Stimulated activated CD4-positive, alpha-beta T cell treated with anti-CD3 and anti-CD28 coated beads, TNF-alpha, amount 100 ng/mL, for 48 hours (primary cell): ENCODE results near the gene PLEKHM1.

Experiments
- DNase-seq, 3 donors: peaks; one replicate each; pipeline ENCODE4 v3.0.0-alpha.2; 2020; ENCODE audit warnings: low read depth in 3 of 3

Gene PLEKHM1

GRCh38 chr17:45398800-45399199 lies 91.7 kb downstream of the PLEKHM1 start:
- no peak for DNase-seq

GRCh38 chr17:45397796-45398195 lies 92.7 kb downstream of the PLEKHM1 start:
- no peak for DNase-seq

- DNase-seq, result no peak
These were observed 93.9 kb downstream of the PLEKHM1 start for GRCh38 chr17:45396496-45397205.

GRCh38 chr17:45395569-45396415 lies 94.7 kb downstream of the PLEKHM1 start:
- no peak for DNase-seq

- DNase-seq, result no peak
These were observed 95.5 kb downstream of the PLEKHM1 start for GRCh38 chr17:45394913-45395568.

- no peak for DNase-seq
These were observed 96.0 kb downstream of the PLEKHM1 start for GRCh38 chr17:45394564-45394912.

- no peak for DNase-seq
These were observed 96.4 kb downstream of the PLEKHM1 start for GRCh38 chr17:45394091-45394490.

GRCh38 chr17:45393411-45393810 lies 97.1 kb downstream of the PLEKHM1 start:
- no peak for DNase-seq

- no peak for DNase-seq
These were observed 98.6 kb downstream of the PLEKHM1 start for GRCh38 chr17:45391918-45392317.

GRCh38 chr17:45391291-45391690 lies 99.2 kb downstream of the PLEKHM1 start:
- DNase-seq, result no peak

- no peak for DNase-seq
These were observed 101.2 kb downstream of the PLEKHM1 start for GRCh38 chr17:45389354-45389753.

GRCh38 chr17:45388604-45389325 lies 101.8 kb downstream of the PLEKHM1 start:
- no peak for DNase-seq

- no peak for DNase-seq
These were observed 102.8 kb downstream of the PLEKHM1 start for GRCh38 chr17:45387739-45388138.

- no peak for DNase-seq
These were observed 104.3 kb downstream of the PLEKHM1 start for GRCh38 chr17:45386178-45386577.
